ENCODE measurements around the gene TGIF1. TPM values are rescaled to one million over a fixed set of nuclear protein-coding genes. Genes with fewer than 3 reads are reported as not detected.

Gene TGIF1
- total and polyA plus RNA-seq, 9 of the 15 experiments (the other 6 are each of a cell fraction or from before 2014, with no cell fraction given): 16.1 to 77.7 (median 44.6) TPM

DNA sequence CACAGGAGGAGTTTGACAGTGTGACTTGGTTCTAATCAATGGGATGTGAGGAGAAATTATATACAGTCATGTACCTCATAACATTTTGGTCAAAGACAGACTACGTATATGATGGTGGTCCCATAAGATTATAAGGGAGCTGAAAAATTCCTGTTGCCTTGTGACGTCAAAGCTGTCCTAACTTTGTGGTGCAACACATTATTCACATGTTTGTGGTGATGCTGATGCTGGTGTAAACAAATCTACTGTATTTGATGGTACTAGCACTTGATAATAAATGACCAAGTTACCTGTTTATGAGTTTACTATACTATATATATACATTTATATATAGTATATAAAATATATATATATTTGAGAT lies 29.1 kb upstream of the TGIF1 start:
- Histone ChIP-seq H3K27me3 (ENCODE audit: control insufficient read depth in 2 of 2, insufficient read depth in 2 of 2, low read length in 2 of 2) (no peaks in the 10 kb centered on the region), H3K79me2 (ENCODE audit: control insufficient read depth, insufficient read depth, low read length) (no peaks in the 10 kb centered on the region), H3K9ac (ENCODE audit: insufficient read depth in 1 of 2, low read depth in 2 of 2, low read length in 2 of 2) (no peak overlapping the region), H3K4me1 (replicated peaks in 1 of 2; ENCODE audit: control insufficient read depth in 2 of 2, insufficient read depth in 2 of 2, low read length in 2 of 2) (peaks cover 3 to 10% of the 10 kb centered on the region in 2 experiments; a peak in 3 of 5 replicates), H3K4me3 (no peak overlapping the region), H3K36me3 (ENCODE audit: control insufficient read depth, insufficient read depth, low read length) (no peaks in the 10 kb centered on the region), H3K27ac (ENCODE audit: extremely low read depth, low read depth, low read length) (no peak overlapping the region), H2AFZ (ENCODE audit: low read depth, low read length) (no peak overlapping the region), H4K20me1 (replicated peaks; ENCODE audit: control insufficient read depth, insufficient read depth, low read length) (no peaks in the 10 kb centered on the region), H3K9me3 (replicated peaks; ENCODE audit: control insufficient read depth, insufficient read depth, low read depth, low read length) (0 out of 2 replicates have a peak, but pooled peaks cover 7% of the 10 kb centered on the region), H3K9me1 (ENCODE audit: control insufficient read depth, insufficient read depth, low read length) (no peaks in the 10 kb centered on the region), H3K4me2 (ENCODE audit: insufficient read depth, low read length) (no peak overlapping the region)
- no peak for DNase-seq (ENCODE audit: extremely low read depth in 1 of 4, low spot score in 3 of 4)
- ChIA-PET CTCF (ENCODE audit: low intra/inter-chr PET ratio) (no interaction called here), POLR2A (no interaction called here)
- no TSS peak for BruUV-seq (replicated peaks)
- 79% methylated on average over 2 of the region's 2 CpGs for WGBS (ENCODE audit: insufficient coverage, low coverage, missing lambda C conversion rate)
- no peak for ATAC-seq
- intact Hi-C loops (cut with micrococcal nuclease) (no loop called here), in situ Hi-C loops (cut with MboI) (no loop called here)
- no peak for FAIRE-seq
- TF ChIP-seq ATF7 (IDR thresholded peaks at IDR 0.05): no peak
- no peak for TF ChIP-seq CBX5 (IDR thresholded peaks at IDR 0.05; ENCODE audit: borderline replicate concordance, low read depth)
- TF ChIP-seq MYNN (IDR thresholded peaks at IDR 0.05): no peak
- no peak for TF ChIP-seq MYNN (CRISPR knock-in tag; IDR thresholded peaks at IDR 0.05)
- no peak for TF ChIP-seq PYGO2 (tag; IDR thresholded peaks at IDR 0.05)
- TF ChIP-seq, protein P1, sequence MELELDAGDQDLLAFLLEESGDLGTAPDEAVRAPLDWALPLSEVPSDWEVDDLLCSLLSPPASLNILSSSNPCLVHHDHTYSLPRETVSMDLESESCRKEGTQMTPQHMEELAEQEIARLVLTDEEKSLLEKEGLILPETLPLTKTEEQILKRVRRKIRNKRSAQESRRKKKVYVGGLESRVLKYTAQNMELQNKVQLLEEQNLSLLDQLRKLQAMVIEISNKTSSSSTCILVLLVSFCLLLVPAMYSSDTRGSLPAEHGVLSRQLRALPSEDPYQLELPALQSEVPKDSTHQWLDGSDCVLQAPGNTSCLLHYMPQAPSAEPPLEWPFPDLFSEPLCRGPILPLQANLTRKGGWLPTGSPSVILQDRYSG (tag; conservative IDR thresholded peaks at IDR 0.05; ENCODE audit: low read depth): no peak
- TF ChIP-seq, protein P2, sequence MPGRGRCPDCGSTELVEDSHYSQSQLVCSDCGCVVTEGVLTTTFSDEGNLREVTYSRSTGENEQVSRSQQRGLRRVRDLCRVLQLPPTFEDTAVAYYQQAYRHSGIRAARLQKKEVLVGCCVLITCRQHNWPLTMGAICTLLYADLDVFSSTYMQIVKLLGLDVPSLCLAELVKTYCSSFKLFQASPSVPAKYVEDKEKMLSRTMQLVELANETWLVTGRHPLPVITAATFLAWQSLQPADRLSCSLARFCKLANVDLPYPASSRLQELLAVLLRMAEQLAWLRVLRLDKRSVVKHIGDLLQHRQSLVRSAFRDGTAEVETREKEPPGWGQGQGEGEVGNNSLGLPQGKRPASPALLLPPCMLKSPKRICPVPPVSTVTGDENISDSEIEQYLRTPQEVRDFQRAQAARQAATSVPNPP (IDR thresholded peaks at IDR 0.05; ENCODE audit: borderline replicate concordance, insufficient read depth, insufficient read length): no peak
- no peak for TF ChIP-seq NFE2L1 (tag; IDR thresholded peaks at IDR 0.05; ENCODE audit: borderline replicate concordance, low read depth)

Measured in K562 (cell line).